SJSA1 (cell line): ENCODE measurements around the gene UCKL1. TPM values are rescaled to one million over a fixed set of nuclear protein-coding genes. Genes with fewer than 3 reads are reported as not detected.

Experiments used
- DNase-seq, 2 experiments: peaks; one replicate each; pipeline ENCODE4 v3.0.0-alpha.2; 2015 to 2020; ENCODE audit warnings: low spot score in 2 of 2, low read depth in 1 of 2
- H3K27ac ChIP-seq: fragments of 250-450 bp; sonication (Bioruptor Pico); 2 replicates; pipeline ENCODE4 v1.5.1; 2020; ENCODE audit warnings: mild to moderate bottlenecking, moderate library complexity
- H3K27me3 ChIP-seq: fragments of 250-450 bp; sonication (Bioruptor Pico); replicated peaks from 2 replicates; pipeline ENCODE4 v1.5.1; 2020; ENCODE audit warnings: mild to moderate bottlenecking, moderate library complexity
- H3K36me3 ChIP-seq: fragments of 250-450 bp; sonication (Bioruptor Pico); 2 replicates; pipeline ENCODE4 v1.5.1; 2020; ENCODE audit warnings: mild to moderate bottlenecking
- H3K4me1 ChIP-seq: fragments of 250-450 bp; sonication (Bioruptor Pico); replicated peaks from 2 replicates; pipeline ENCODE4 v1.6.1; 2021; ENCODE audit warnings: mild to moderate bottlenecking
- H3K4me3 ChIP-seq: fragments of 250-450 bp; sonication (Bioruptor Pico); 2 replicates; pipeline ENCODE4 v1.5.1; 2020; ENCODE audit warnings: mild to moderate bottlenecking
- H3K9me3 ChIP-seq: fragments of 250-450 bp; sonication (Bioruptor Pico); replicated peaks from 2 replicates; pipeline ENCODE4 v1.5.1; 2020; ENCODE audit warnings: mild to moderate bottlenecking
- total RNA-seq: library from RNA; depleted of rRNA; stranded (reverse); fragments of >200 nt; shearing (Covaris generic); gene quantifications from 2 replicates; pipeline ENCODE4 v1.2.3, GENCODE V29; 2014; rRNA removed

Gene UCKL1
- total RNA-seq, 1 experiment from 2014 or later, result 22.7 TPM

GRCh38 chr20:63896264-63897105 lies 59.7 kb downstream of the UCKL1 start:
- peak overlapping the region; percentile 59 for H3K4me3 ChIP-seq
- H3K36me3 ChIP-seq, result peaks cover 33% of the 10 kb centered on the region
- peak in 1 of 2 experiments; percentile 16 for DNase-seq
- H3K4me1 ChIP-seq, result peaks cover 18% of the 10 kb centered on the region
- H3K27me3 ChIP-seq, result no peaks in the 10 kb centered on the region
- H3K27ac ChIP-seq, result no peak overlapping the region
- H3K9me3 ChIP-seq, result no peaks in the 10 kb centered on the region

- no peak overlapping the region for H3K27ac ChIP-seq
- DNase-seq, result peak in 1 of 2 experiments; percentile 23
- peaks cover 18% of the 10 kb centered on the region for H3K4me1 ChIP-seq
- H3K36me3 ChIP-seq, result peaks cover 33% of the 10 kb centered on the region
- H3K27me3 ChIP-seq, result no peaks in the 10 kb centered on the region
- H3K9me3 ChIP-seq, result no peaks in the 10 kb centered on the region
- peak overlapping the region; percentile 59 for H3K4me3 ChIP-seq
These were observed 60.3 kb downstream of the UCKL1 start for GRCh38 chr20:63895952-63896263.

- Histone ChIP-seq H3K9me3 (no peaks in the 10 kb centered on the region), H3K4me3 (peak overlapping the region; percentile 59), H3K36me3 (peaks cover 37% of the 10 kb centered on the region), H3K27ac (no peak overlapping the region), H3K27me3 (no peaks in the 10 kb centered on the region), H3K4me1 (peaks cover 18% of the 10 kb centered on the region)
- DNase-seq, result peak in 1 of 2 experiments; percentile 9
These were observed 60.8 kb downstream of the UCKL1 start for GRCh38 chr20:63895202-63895951.

- DNase-seq, result peak; percentile 87 to 95
- peaks cover 18% of the 10 kb centered on the region for H3K4me1 ChIP-seq
- no peak within 1 kb of the TSS for H3K27ac ChIP-seq
- H3K9me3 ChIP-seq, result no peaks in the 10 kb centered on the region
- no peaks in the 10 kb centered on the region for H3K27me3 ChIP-seq
- H3K36me3 ChIP-seq, result peaks cover 45% of the 10 kb centered on the region
- H3K4me3 ChIP-seq, result peak within 1 kb of the TSS; percentile 59
These were observed 61.6 kb downstream of the UCKL1 start, which contains the start of gene DNAJC5 for GRCh38 chr20:63894358-63895201. TSS of gene DNAJC5 (plus strand) at chr20:63895126. CDS start at chr20:63928346, 33,220 bp downstream.

- H3K27ac ChIP-seq, result no peak overlapping the region
- H3K27me3 ChIP-seq, result no peaks in the 10 kb centered on the region
- no peak for DNase-seq
- no peaks in the 10 kb centered on the region for H3K9me3 ChIP-seq
- H3K36me3 ChIP-seq, result peaks cover 51% of the 10 kb centered on the region
- H3K4me1 ChIP-seq, result peaks cover 18% of the 10 kb centered on the region
- no peak overlapping the region for H3K4me3 ChIP-seq
These were observed 62.2 kb downstream of the UCKL1 start for GRCh38 chr20:63893999-63894357.

- no peaks in the 10 kb centered on the region for H3K27me3 ChIP-seq
- no peaks in the 10 kb centered on the region for H3K9me3 ChIP-seq
- peaks cover 18% of the 10 kb centered on the region for H3K4me1 ChIP-seq
- H3K27ac ChIP-seq, result no peak overlapping the region
- H3K4me3 ChIP-seq, result no peak overlapping the region
- H3K36me3 ChIP-seq, result peaks cover 53% of the 10 kb centered on the region
- DNase-seq, result no peak
These were observed 63.8 kb downstream of the UCKL1 start for GRCh38 chr20:63892402-63892801.

- H3K36me3 ChIP-seq, result peaks cover 52% of the 10 kb centered on the region
- peaks cover 11% of the 10 kb centered on the region for H3K4me1 ChIP-seq
- no peak overlapping the region for H3K27ac ChIP-seq
- no peaks in the 10 kb centered on the region for H3K9me3 ChIP-seq
- H3K4me3 ChIP-seq, result no peak overlapping the region
- no peaks in the 10 kb centered on the region for H3K27me3 ChIP-seq
- DNase-seq, result no peak
These were observed 64.9 kb downstream of the UCKL1 start for GRCh38 chr20:63891061-63892002.

GRCh38 chr20:63890616-63891015 lies 65.6 kb downstream of the UCKL1 start:
- H3K36me3 ChIP-seq, result peaks cover 56% of the 10 kb centered on the region

GRCh38 chr20:63890201-63890576 lies 66.0 kb downstream of the UCKL1 start:
- no peak overlapping the region for H3K4me3 ChIP-seq
- H3K36me3 ChIP-seq, result peaks cover 60% of the 10 kb centered on the region
- H3K27ac ChIP-seq, result no peak overlapping the region
- H3K4me1 ChIP-seq, result peaks cover 9% of the 10 kb centered on the region
- H3K27me3 ChIP-seq, result no peaks in the 10 kb centered on the region
- no peak for DNase-seq
- no peaks in the 10 kb centered on the region for H3K9me3 ChIP-seq

More at GRCh38 chr20:63890616-63891015, 65.6 kb downstream of the UCKL1 start:
- no peaks in the 10 kb centered on the region for H3K9me3 ChIP-seq
- no peaks in the 10 kb centered on the region for H3K27me3 ChIP-seq
- H3K27ac ChIP-seq, result no peak overlapping the region
- DNase-seq, result no peak
- peaks cover 9% of the 10 kb centered on the region for H3K4me1 ChIP-seq
- no peak overlapping the region for H3K4me3 ChIP-seq

Other genes starting within 250 kb of the UCKL1 start
- 49.1 and 67.6 TPM in 2 replicates for gene ARFRP1, start 248.4 kb downstream of the UCKL1 start, total RNA-seq
- 22.8 and 43.9 TPM in 2 replicates for gene ZGPAT, start 248.4 kb downstream of the UCKL1 start, total RNA-seq
- 10.2 and 38.5 TPM in 2 replicates for gene LIME1, start 219.8 kb downstream of the UCKL1 start, total RNA-seq
- gene SLC2A4RG, start 216.6 kb downstream of the UCKL1 start, total RNA-seq, result 66.9 and 95.6 TPM in 2 replicates
- gene ZBTB46, start 125.2 kb downstream of the UCKL1 start, total RNA-seq, result 2.4 and 3.8 TPM in 2 replicates
- gene ABHD16B, start 94.9 kb downstream of the UCKL1 start, total RNA-seq, result not detected in 2 replicates
- 76.4 and 101 TPM in 2 replicates for gene TPD52L2, start 91.1 kb downstream of the UCKL1 start, total RNA-seq
- gene DNAJC5, start 61.3 kb downstream of the UCKL1 start, total RNA-seq, result 48.5 and 60.0 TPM in 2 replicates
- 10.9 and 14.3 TPM in 2 replicates for gene ZNF512B, start 13.5 kb upstream of the UCKL1 start, total RNA-seq
- 0.41 and 0.47 TPM in 2 replicates for gene SAMD10, start 23.2 kb upstream of the UCKL1 start, total RNA-seq
- gene PRPF6, start 24.7 kb upstream of the UCKL1 start, total RNA-seq, result 72.1 and 76.6 TPM in 2 replicates
- gene C20orf204, start 79.8 kb upstream of the UCKL1 start, total RNA-seq, result 0.24 and 0.94 TPM in 2 replicates
- 61.7 and 70.0 TPM in 2 replicates for gene SOX18, start 93.2 kb upstream of the UCKL1 start, total RNA-seq
- gene TCEA2, start 106.8 kb upstream of the UCKL1 start, total RNA-seq, result 120 and 139 TPM in 2 replicates
- gene RGS19, start 123.1 kb upstream of the UCKL1 start, total RNA-seq, result 18.5 and 21.3 TPM in 2 replicates
- gene OPRL1, start 123.7 kb upstream of the UCKL1 start, total RNA-seq, result 0.09 and 0.16 TPM in 2 replicates
- gene LKAAEAR1, start 128.0 kb upstream of the UCKL1 start, total RNA-seq, result 0.24 and 6.6 TPM in 2 replicates
- gene NPBWR2, start 151.1 kb upstream of the UCKL1 start, total RNA-seq, result not detected in 2 replicates
- gene MYT1, start 208.0 kb upstream of the UCKL1 start, total RNA-seq, result not detected in 2 replicates